ENCODE measurements around the gene STK10.

STK10 gene

GRCh38 chr5:172188893-172189692 is 1.1 kb upstream of the STK10 start:
- DNase-seq: no peak

- DNase-seq: peak; percentile 56
Observed at GRCh38 chr5:172187118-172188032, 649 bp downstream of the STK10 start.

DNA sequence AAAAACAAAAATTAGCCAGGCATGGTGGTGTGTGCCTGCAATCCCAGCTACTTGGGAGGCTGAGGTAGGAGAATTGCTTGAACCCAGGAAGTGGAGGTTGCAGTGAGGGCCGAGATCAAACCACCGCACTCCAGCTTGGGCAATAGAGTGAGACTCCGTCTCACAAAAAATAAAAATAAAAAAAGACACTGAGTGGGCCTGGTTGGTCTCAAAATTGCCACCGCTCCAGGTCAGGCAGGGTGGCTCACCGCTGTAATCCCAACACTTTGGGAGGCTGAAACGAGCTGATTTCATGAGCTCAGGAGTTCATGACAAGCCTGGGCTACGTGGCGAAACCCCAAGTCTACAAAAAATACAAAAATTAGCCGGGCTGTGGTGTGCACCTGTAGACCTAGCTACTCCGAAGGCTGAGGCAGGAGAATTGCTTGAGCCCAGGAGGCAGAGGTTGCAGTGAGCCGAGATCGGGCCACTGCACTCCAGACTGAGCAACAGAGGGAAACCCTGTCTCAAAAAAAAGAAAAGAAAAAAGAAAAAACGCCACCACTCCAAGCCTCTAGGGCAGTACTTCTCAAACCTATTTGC is 1.8 kb downstream of the STK10 start:
- no peak for DNase-seq

- DNase-seq: no peak
Observed at GRCh38 chr5:172185096-172185461, 2.9 kb downstream of the STK10 start.

DNA sequence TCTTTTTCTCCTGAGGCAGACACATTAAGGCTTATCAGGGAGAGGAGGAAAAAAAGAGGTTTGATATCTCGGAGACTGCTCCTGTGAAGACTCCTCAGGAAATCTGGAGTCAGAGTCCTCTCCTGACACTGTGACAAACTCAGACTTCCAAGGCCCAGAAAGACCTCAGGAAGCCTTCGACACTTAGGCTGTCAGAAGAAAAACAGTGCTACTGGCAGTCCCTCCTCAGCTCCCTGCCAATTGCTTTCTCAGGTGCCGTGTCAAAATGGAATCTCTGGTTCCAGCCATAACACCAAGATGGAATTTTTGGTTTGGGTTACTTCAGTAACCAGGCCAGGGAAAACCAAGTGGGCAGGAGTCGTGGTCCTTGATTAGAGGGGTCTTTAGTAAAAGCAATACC is 4.1 kb downstream of the STK10 start:
- no peak for DNase-seq

GRCh38 chr5:172182291-172182690 is 5.7 kb downstream of the STK10 start:
- no peak for DNase-seq

DNA sequence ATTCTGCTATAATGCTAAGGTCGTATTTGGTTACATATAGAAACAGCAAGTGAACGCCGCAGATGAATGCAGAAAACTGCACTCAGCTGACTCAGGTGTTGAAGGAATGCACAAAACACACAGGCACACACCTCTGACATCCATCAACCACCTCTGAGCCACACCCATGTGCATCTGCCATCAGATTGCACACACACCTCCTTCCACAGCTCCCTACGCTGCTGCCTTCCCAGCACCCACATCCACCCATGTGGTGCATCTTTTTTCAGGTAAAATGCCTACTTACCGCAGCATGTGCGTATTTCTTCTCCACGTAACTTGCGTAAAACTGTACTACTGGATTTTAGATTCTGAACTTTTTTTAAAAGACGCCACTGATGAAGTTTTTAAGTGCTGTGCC is 7.1 kb downstream of the STK10 start:
- no peak for DNase-seq

GRCh38 chr5:172178991-172179989 is 8.7 kb downstream of the STK10 start:
- peak; percentile 91 for DNase-seq

- DNase-seq: peak; percentile 94
Observed at GRCh38 chr5:172178301-172178987, 9.6 kb downstream of the STK10 start.

DNA sequence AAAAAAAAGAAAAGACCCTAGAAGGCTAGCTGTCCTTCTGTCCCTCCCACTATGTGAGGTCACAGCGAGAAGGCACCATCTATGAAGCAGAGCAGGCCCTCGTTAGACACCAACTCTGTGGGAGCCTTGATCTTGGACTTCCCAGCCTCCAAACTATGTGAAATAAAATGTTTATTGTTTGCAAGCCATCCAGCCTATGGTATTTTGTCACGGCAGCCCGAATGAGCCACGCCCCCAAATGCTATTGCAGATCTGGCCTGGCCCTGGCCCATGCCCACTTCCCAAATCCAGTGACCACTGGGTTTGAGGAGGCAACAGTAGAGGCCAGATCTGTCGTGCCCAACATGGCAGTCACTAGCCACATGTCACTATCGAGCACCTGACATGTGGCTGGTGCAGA is 10.8 kb downstream of the STK10 start:
- no peak for DNase-seq

- peak; percentile 98 for DNase-seq
Observed at GRCh38 chr5:172175263-172175719, 12.7 kb downstream of the STK10 start.

- no peak for DNase-seq
Observed at GRCh38 chr5:172173564-172174153, 14.4 kb downstream of the STK10 start.

GRCh38 chr5:172172912-172173563 is 15.0 kb downstream of the STK10 start:
- no peak for DNase-seq

- no peak for DNase-seq
Observed at GRCh38 chr5:172171118-172171517, 16.9 kb downstream of the STK10 start.

DNA sequence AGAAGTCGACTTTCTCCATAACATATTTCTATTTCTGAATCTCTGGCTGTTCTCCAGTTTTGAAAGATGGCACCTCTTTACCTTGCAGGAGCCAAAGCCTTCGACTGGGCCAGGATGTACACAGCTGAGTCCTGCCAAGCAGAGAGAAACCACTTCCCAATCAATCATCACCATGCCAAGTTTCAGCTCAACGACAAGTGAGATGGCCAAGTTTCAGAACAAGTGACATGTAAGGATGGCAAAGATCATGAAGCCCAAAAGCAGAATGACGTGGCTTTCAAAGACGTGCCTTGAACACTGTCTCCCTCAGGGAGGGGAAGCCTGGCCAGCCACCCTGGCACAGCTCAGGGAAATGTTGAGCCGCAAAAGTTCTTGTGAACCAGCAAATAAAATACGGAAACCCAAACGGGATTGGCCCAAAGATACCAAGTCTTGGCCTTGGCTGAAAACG is 17.7 kb downstream of the STK10 start:
- no peak for DNase-seq

GRCh38 chr5:172169216-172169615 is 18.8 kb downstream of the STK10 start:
- DNase-seq: no peak

GRCh38 chr5:172168311-172168710 is 19.7 kb downstream of the STK10 start:
- no peak for DNase-seq

DNA sequence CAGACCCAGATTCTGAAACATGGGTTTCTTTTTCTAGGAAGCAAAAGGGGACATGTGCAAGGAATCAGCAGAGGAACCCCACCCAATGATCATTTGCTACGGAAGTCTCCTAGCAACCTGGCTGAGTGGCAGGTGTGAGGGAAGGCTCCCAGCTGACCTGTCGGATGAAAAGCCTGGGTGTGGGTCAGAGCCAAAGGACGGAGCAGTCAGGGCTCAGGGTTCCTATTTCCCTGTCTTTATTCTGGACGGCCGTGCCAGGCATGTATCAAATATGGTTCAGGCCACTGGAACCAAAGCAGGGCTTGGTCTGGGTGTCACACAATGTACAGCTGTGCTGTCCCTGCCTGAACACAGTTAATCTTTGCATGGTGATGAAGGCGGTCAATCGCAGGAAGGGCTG is 20.1 kb downstream of the STK10 start:
- DNase-seq: no peak

GRCh38 chr5:172166030-172166826 is 21.8 kb downstream of the STK10 start:
- DNase-seq: no peak

GRCh38 chr5:172165465-172165864 is 22.6 kb downstream of the STK10 start:
- DNase-seq: no peak

All from KG1 (cell line).